Measurements from ENCODE around the gene LRRC51. TPM values are rescaled to one million over a fixed set of nuclear protein-coding genes. Genes with fewer than 3 reads are reported as not detected.
"Not testable (repeated sequence)": the region's sequence is repeated elsewhere in the genome, so short reads cannot be mapped to it uniquely, and the experiment has no call there.

LRRC51 gene
- total RNA-seq, 1 experiment from 2014 or later, result 12.0 TPM

DNA sequence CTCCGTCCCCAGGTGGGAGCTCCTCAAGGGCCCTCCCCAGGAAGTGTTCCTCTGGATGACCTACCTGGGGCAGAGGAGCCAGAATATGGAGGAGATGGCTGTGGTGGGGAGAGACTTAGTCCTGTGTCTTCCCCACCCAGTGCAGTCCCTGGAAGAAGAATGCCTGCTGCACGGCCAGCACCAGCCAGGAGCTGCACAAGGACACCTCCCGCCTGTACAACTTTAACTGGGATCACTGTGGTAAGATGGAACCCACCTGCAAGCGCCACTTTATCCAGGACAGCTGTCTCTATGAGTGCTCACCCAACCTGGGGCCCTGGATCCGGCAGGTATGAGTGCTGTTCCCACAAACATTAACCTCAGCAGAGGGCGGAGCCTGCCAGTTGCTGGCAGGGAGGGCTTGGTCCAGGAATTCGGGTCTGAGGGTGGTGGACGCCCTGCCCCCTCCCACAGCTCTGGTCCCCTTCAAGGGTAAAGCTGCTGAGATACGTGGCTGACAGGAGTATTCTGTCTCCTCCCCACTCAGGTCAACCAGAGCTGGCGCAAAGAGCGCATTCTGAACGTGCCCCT, 58.3 kb downstream of the LRRC51 start:
- DNase-seq (ENCODE audit: low read depth), result no peak

DNA sequence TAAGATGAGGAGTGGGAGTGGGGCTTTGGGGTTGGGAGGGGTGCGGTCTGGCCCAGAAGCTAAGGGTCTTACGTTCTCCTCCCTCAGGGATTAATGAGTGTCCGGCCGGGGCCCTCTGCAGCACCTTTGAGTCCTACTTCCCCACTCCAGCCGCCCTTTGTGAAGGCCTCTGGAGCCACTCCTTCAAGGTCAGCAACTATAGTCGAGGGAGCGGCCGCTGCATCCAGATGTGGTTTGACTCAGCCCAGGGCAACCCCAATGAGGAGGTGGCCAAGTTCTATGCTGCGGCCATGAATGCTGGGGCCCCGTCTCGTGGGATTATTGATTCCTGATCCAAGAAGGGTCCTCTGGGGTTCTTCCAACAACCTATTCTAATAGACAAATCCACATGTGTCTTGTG, 58.9 kb downstream of the LRRC51 start:
- DNase-seq (ENCODE audit: low read depth), result no peak

DNA sequence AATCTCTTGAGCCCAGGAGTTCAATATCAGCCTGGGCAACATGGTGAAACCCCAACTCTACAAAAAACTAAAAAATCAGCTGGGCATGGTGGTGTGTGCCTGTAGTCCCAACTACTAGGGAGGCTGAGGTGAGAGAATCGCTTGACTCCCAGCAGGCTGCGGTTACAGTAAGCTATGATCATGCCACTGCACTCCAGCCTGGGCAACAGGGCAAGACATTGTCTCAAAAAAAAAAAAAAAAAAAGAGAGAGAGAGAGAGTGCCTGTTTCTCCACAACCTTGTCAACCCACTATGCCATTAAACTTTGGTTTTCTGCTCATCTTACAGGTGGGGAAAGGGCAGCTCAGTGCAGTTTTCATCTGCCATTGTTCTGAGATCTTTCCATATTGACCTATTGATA, 60.0 kb downstream of the LRRC51 start:
- peak; percentile 73 for DNase-seq (ENCODE audit: low read depth)

DNA sequence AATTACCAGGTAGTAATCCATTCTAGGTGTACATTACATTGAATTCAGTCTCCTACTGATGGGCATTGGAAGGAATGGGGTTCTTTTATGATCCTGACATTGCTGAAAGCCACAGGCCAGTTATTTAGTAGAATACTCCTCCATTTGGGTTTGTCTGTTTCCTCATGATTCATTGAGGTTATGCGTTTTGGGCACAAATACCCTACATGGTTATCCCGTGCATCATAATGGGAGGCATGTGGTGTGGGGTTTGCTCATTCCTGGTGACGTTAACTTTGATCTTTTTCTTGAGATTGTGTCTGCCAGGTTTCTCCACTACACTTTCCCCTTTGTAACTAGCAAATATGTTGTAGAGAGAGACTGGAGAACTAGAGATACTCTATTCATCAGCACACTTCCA, 60.4 kb downstream of the LRRC51 start:
- DNase-seq (ENCODE audit: low read depth), result peak; percentile 95

DNA sequence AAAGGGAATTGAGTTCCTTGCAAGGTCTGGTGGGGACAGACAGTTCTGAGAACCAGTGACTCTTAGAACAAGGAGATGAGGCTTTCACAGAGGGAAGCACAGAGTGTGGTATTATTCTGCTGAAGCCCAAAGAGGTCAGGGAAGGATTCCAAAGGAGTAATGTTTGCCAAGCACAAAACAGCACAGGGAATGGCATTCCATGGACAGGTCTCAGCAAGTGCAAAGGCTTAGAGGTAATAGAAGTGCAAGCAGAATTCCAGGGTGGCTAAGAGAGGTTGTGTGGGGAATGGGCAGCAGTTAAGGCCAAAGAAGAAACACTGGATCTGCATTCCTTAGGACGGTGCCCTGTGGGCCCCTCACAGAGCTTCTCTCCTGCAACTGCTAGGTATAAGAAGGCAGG, 61.4 kb downstream of the LRRC51 start:
- peak; percentile 20 for DNase-seq (ENCODE audit: low read depth)

DNA sequence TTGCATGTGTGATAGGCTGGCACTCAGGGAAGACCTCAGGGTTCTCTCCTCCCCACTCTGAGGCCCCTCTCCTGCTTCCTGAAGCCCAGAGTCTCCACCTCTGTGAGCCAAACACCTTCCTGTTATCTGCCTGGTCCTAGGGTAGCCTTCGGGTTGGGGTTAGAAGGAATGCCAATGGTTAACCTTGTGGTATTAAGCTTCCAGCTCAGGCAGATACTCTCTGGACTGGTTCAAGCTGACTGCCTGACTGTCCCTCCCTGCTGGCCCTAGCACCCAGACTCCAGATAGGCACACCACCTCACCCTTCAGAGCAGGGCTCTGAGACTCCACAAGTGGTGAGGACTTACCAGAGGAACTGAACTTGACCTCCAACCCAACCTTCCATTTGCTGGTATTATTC, 61.9 kb downstream of the LRRC51 start:
- DNase-seq (ENCODE audit: low read depth), result not testable (repeated sequence)

DNA sequence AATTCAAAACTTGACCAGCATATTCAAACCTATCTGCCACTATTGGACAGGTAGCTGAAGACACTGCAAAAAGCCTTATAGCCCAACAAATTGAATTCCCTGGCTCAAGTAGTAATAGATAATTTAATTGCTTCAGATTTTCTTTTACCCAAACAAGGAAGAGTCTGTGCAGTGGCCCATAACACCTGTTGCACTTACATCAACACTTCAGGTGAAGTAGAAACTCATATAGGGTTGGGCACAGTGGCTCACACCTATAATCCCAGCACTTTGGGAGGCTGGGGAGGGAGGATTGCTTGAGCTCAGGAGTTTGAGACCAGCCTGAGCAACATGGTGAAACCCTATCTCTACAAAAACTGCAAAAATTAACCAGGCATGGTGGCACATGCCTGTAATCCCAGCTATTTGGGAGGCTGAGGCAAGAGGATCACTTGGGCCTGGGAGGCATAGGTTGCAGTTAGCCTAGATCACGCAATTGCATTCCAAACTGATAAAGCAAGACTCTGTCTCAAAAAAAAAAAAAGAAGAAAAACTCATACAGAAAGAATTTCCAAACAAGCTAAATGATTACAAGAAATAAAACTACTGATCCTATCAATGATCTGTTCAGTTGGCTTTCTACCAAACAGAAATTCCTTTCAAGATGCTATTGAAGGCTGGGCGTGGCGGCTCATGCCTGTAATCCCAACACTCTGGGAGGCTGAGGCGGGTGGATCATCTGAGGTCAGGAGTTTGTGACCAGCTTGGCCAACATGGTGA, 64.3 kb downstream of the LRRC51 start:
- DNase-seq (ENCODE audit: low read depth), result peak; percentile 64

Other genes with a start within 250 kb of the LRRC51 start
- not detected in 2 replicates for gene DEFB108B, start 247.7 kb upstream of the LRRC51 start, total RNA-seq (2014; rRNA removed; shearing (Covaris generic))
- gene DEFB131B, start 202.4 kb upstream of the LRRC51 start, total RNA-seq (2014; rRNA removed; shearing (Covaris generic)), result not detected in 2 replicates
- gene XNDC1N, start 152.3 kb upstream of the LRRC51 start, total RNA-seq (2014; rRNA removed; shearing (Covaris generic)), result 6.3 and 6.8 TPM in 2 replicates
- 22.4 and 27.2 TPM in 2 replicates for gene RNF121, start 151.8 kb upstream of the LRRC51 start, total RNA-seq (2014; rRNA removed; shearing (Covaris generic))
- 0.59 and 1.9 TPM in 2 replicates for gene IL18BP, start 81.9 kb upstream of the LRRC51 start, total RNA-seq (2014; rRNA removed; shearing (Covaris generic))
- gene NUMA1, start 308 bp upstream of the LRRC51 start, total RNA-seq (2014; rRNA removed; shearing (Covaris generic)), result 109 and 130 TPM in 2 replicates
- 97.3 and 111 TPM in 2 replicates for gene LAMTOR1, start 22.4 kb downstream of the LRRC51 start, total RNA-seq (2014; rRNA removed; shearing (Covaris generic))
- gene TOMT, start 25.1 kb downstream of the LRRC51 start, total RNA-seq (2014; rRNA removed; shearing (Covaris generic)), result not detected in 2 replicates
- gene ANAPC15, start 31.8 kb downstream of the LRRC51 start, total RNA-seq (2014; rRNA removed; shearing (Covaris generic)), result 67.8 and 78.1 TPM in 2 replicates
- gene FOLR3, start 54.9 kb downstream of the LRRC51 start, total RNA-seq (2014; rRNA removed; shearing (Covaris generic)), result not detected in 2 replicates
- gene FOLR1, start 111.3 kb downstream of the LRRC51 start, total RNA-seq (2014; rRNA removed; shearing (Covaris generic)), result 0.10 TPM in 1 of 2 replicates, not detected in the other
- not detected in 2 replicates for gene FOLR2, start 135.9 kb downstream of the LRRC51 start, total RNA-seq (2014; rRNA removed; shearing (Covaris generic))
- gene INPPL1, start 143.9 kb downstream of the LRRC51 start, total RNA-seq (2014; rRNA removed; shearing (Covaris generic)), result 25.7 and 29.4 TPM in 2 replicates
- gene PHOX2A, start 163.3 kb downstream of the LRRC51 start, total RNA-seq (2014; rRNA removed; shearing (Covaris generic)), result not detected in 2 replicates